Stimulated activated CD4-positive, alpha-beta T cell treated with anti-CD3 and anti-CD28 coated beads, Interleukin-15, amount 100 ng/mL, for 1 hour (primary cell): Measurements from ENCODE around the gene PRELID2.
"Not testable (repeated sequence)": the region's sequence is repeated elsewhere in the genome, so short reads cannot be mapped to it uniquely, and the experiment has no call there.

Source experiments
- DNase-seq, 2 donors: peaks; one replicate each; pipeline ENCODE4 v3.0.0-alpha.2; 2020; ENCODE audit warnings: low read depth in 1 of 2, low spot score in 1 of 2

PRELID2 gene

GRCh38 chr5:145798503-145798902 is 36.6 kb downstream of the PRELID2 start:
- not testable (repeated sequence) for DNase-seq

- DNase-seq = no peak
Observed at GRCh38 chr5:145797336-145797735, 37.8 kb downstream of the PRELID2 start.

GRCh38 chr5:145796318-145796717 is 38.8 kb downstream of the PRELID2 start:
- DNase-seq = no peak

- no peak for DNase-seq
Observed at GRCh38 chr5:145793574-145793973, 41.6 kb downstream of the PRELID2 start.

- no peak for DNase-seq
Observed at GRCh38 chr5:145792840-145793239, 42.3 kb downstream of the PRELID2 start.

DNA sequence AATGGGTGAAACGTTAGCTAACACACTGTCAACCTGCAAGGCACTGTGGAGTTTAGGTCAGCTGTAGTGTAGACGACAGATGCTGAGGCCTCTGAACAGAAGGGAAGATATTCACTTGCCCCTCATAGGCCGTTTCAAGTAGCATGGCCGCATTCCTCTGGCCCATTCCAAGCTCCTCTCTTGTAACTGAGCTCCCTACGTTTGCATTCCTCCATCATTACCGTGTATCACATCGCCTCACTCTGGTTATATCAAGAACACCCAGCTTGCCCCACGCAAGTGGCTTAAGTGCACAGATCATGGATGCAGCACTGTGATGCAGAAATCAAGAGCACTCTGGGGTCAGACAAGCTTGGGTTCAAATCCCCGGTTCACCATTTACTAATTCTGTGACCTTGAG is 43.3 kb downstream of the PRELID2 start:
- no peak for DNase-seq

DNA sequence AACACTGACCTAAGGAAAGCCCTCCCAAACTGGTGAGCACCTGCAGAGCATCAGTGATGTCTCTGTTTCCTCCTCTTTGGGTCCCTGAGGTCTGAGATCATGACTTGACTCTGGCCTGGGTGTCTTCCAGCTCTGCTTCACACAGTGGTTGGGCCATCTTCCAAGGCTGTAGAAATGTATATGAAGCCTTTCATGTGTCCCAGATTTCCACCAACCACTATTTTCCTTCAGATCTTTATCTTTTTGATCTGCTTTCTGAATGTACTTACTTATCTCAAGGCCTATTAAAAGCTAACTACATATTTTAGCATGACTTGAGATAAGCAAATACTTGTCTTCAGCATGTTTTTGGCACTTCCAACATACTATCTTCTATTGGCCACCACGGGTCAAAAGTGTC is 47.1 kb downstream of the PRELID2 start:
- DNase-seq = no peak

DNA sequence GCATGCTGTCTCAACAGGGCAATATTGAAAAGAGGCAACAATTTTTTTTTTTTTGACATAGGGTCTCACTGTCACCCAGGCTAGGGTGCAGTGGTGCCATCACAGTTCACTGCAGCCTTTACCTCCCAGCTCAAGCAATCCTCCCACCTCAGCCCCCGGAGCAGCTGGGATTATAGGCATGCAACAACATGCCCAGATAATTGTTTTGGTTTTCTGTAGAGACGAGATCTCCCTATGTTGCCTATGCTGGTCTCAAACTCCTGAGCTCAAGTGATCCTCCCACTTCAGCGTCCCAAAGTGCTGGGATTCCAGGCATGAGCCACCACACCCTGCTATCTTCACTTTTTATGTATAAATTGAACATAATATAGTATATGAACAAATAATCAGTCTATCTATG is 47.6 kb downstream of the PRELID2 start:
- no peak for DNase-seq

DNA sequence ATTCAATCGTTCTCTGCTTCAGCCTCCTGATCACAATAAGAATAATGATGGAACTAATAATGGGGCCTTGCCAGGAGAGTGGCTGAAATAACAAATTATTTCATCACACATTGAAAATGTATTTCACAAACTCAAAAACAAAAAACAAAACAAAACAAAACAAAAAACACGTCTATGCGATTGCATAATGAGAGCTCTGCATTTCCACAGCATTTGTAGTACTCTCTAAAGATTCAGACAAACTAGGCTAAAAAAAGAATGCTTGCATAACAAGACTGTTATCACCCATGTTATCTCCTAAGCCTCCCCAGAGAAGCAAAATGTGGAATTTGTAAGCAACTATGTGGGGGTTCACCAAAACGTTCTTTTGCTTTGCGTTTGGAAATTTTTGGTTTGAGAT is 48.1 kb downstream of the PRELID2 start:
- no peak for DNase-seq

- DNase-seq = no peak
Observed at GRCh38 chr5:145780982-145781381, 54.2 kb downstream of the PRELID2 start.

DNA sequence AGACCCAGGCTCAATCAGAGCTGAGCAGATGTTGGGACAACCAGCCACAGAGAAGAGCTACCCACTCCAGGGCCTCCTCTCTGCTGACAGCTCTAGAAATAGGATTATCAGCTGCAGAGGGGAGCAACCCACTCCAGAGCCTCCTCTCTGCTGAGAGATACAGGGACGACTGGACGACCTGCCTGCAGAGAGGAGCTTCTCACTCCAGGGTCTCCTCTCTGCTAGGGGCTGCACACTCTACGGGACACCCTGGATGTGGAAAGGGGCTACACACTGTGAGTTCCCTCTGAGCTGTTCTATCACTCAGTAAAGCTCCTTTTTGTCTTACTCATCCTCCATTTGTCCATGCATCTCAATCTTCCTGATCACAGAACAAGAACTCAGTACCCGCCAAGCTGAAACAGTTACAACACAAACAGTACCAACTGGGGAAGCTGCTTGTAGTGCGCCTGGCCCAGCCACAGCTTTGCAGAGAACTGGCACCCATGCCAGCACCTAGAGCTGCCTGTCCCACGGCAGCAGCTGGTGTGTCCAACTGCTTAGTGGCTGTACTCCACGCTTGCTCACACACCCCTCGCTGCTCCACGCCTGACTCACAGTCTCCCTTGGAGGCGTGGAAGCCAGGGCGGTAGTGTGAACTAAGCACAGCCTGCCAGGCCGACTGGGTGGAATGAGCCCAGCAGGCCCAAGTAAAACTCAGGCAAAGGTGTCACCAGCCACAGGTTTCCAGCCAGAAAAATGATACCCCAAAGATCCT is 56.8 kb downstream of the PRELID2 start:
- DNase-seq = no peak

DNA sequence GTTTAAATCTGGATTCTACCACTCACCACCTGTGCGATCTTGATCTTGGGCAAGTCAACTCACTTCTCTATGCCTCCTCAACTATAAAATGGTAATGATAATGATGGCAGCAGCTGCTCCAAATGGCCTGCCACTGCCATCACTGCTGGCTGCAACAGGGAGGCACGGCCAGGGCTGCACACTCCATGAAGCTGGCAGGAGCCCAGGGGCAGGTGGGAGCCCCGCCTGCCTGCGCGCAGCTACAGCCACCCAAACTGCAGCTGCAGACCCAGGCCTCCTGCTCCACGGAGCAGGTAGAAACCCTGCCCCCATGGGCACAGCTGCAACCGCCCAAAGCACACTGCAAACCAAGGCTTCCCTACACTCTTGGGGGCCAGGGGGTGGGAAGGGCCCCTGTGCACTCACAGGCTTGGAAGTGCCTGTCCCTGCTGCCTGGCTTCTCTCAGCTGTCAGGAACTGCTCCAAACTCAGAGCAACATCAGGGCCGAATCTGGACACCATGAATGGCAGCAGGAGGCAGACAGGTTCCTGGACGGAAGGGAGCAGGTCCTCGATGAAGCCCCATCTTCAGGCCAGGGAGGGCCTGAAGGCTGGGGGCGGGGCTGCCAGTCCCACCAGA is 57.6 kb downstream of the PRELID2 start:
- no peak for DNase-seq

DNA sequence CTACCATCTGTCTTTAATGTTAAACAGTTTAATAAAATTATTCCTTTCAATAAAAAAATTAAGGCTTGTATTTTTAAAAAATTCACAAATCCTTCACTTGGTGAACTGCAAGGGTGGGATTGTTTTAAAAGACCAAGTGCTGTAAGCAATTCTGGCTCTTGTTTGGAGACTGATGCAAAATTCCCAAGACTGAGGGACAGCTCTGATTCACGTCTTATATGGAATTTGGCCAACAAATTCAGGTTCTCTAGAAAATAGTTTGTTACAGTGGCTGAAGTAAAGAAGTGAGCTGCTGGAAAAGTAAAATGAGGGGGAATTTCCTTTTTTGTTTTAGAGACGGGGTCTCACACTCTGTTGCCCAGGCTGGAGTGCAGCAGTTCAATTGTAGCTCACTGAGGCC is 58.3 kb downstream of the PRELID2 start:
- DNase-seq = no peak

DNA sequence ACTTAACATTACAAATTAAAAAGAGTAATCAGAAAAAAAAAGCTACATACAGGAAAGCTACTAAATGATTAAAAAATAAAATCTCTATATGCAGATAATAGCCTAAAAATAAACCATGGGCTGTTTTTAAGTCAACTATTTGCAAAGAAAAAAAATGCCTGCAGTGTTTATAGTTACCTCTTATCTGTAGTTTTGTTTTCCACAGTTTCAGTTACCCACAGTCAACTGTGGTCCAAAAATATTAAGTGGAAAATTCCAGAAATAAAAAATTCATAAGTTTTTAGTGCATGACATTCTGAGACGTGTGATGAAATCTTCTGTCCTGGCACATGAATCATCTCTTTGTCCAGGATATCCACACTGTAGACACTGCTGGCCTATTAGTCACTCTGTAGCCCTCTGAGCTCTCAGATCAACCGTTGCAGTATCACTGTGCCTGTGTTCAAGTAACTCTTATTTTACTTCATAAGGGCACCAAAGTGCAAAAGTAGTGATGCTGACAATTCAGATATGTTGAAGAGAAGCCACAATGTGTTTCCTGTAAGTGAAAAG is 59.2 kb downstream of the PRELID2 start:
- no peak for DNase-seq

DNA sequence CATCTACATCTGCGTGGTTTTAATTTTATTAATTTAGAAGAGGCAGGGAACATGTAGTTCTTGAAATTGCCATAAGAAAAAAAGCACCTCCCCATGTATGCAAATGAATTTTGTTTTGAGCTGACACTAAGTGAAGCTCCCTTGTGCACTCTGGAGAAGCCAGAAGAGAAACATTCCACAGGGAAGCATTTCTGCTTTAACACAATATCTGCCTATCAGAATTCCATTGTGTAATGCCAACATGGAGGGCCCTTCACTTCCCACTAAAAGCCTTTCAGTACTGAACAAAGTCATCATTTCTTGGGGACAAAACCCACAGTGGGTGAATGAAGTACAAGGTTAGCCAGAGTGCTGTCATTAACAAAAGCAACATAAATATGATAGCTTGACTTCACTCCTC is 59.7 kb downstream of the PRELID2 start:
- no peak for DNase-seq

GRCh38 chr5:145774442-145774841 is 60.7 kb downstream of the PRELID2 start:
- no peak for DNase-seq

- no peak for DNase-seq
Observed at GRCh38 chr5:145772466-145772865, 62.7 kb downstream of the PRELID2 start.

- DNase-seq = no peak
Observed at GRCh38 chr5:145768863-145769262, 66.3 kb downstream of the PRELID2 start.

GRCh38 chr5:145764325-145764724 is 70.8 kb downstream of the PRELID2 start:
- DNase-seq = no peak

DNA sequence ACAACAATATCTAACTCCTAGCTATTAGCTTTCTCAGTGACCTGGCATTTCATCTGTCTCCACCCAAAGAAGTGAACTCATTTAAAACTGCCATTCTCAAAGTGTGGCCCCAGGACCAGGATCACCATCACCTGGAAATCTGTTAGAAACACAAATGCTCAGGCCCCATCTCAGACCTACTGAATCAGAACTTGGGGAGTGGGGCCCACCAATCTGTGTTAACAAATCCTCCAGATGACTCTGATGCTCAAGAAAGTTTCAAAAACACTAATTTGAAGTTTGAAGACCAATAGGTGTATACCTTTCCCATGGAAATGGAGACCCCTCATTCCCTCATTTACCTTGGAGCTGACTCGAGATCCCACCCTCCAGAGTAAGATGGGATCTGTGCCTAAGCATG is 72.3 kb downstream of the PRELID2 start:
- DNase-seq = no peak

GRCh38 chr5:145761254-145761653 is 73.9 kb downstream of the PRELID2 start:
- no peak for DNase-seq

DNA sequence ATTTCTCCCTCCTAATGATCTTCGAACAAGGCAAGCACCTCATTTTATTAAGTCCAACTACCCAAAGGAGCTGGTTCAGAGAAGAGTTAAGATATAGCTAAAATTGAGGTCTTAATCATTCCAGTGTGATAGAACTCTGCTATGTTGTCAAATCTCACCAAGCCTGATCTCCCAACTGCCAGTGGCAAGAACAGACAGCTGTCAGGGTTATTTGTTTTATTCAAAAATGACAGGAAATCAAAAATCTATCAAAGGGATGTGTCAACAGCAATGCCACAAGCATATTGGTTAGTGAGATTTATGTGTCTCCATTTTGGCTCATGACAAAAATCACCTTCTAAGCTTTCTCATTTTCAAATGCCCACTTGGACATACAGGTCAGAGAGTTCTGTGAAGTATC is 74.5 kb downstream of the PRELID2 start:
- no peak for DNase-seq

- DNase-seq = no peak
Observed at GRCh38 chr5:145752947-145753346, 82.2 kb downstream of the PRELID2 start.
